ENCODE data around the gene CHP2. TPM values are rescaled to one million over a fixed set of nuclear protein-coding genes. Genes with fewer than 3 reads are reported as not detected.

CHP2 gene
- total and polyA plus RNA-seq, 9 of the 15 experiments (the other 6 are each of a cell fraction or from before 2014, with no cell fraction given) = 0.23 to 1.1 (median 0.80) TPM

DNA sequence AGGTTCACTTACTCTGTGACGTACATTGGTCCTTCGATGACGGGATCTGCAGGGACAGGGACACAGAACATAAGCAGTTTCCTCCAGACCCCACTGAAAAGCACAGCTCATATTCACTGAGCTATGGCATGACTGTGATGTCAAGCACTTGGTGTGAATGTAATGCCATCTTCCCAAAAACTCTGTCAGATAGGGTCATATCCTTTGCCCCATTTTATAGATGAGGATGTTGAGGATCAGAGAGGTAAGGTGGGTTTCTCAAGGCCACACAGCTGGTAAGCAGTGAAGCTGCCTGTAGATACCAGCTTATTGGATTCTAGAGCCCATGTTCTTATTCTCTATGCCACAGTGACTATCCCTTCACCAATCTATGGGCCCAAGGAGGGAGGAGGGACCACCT is 44.3 kb upstream of the CHP2 start:
- peaks cover 0 to 11% of the 10 kb centered on the region in 2 experiments; a peak in 2 of 5 replicates for H3K4me1 ChIP-seq (replicated peaks in 1 of 2; ENCODE audit: control insufficient read depth in 2 of 2, insufficient read depth in 2 of 2, low read length in 2 of 2)
- H3K4me2 ChIP-seq (ENCODE audit: insufficient read depth, low read length) = no peak overlapping the region
- ChIA-PET CTCF (ENCODE audit: low intra/inter-chr PET ratio) (no interaction called here), POLR2A (interaction anchor here (0.6 to 1.3 kb wide), 4 partner anchors 13 to 47 kb away, joined by 3 to 5 read pairs (median 3); no protein-coding TSS in a partner anchor)
- H3K27ac ChIP-seq (ENCODE audit: extremely low read depth, low read depth, low read length) = no peak overlapping the region
- H3K9me1 ChIP-seq (ENCODE audit: control insufficient read depth, insufficient read depth, low read length) = no peaks in the 10 kb centered on the region
- no peaks in the 10 kb centered on the region for H3K79me2 ChIP-seq (ENCODE audit: control insufficient read depth, insufficient read depth, low read length)
- no peaks in the 10 kb centered on the region for H3K36me3 ChIP-seq (ENCODE audit: control insufficient read depth, insufficient read depth, low read length)
- FAIRE-seq (no peak), DNase-seq (ENCODE audit: extremely low read depth in 1 of 4, low spot score in 3 of 4) (no peak), ATAC-seq (no peak)
- no peaks in the 10 kb centered on the region for H4K20me1 ChIP-seq (replicated peaks; ENCODE audit: control insufficient read depth, insufficient read depth, low read length)
- in situ Hi-C loops (cut with MboI) (no loop called here), intact Hi-C loops (cut with micrococcal nuclease) (no loop called here)
- no peak overlapping the region for H3K4me3 ChIP-seq
- H3K9ac ChIP-seq (ENCODE audit: insufficient read depth in 1 of 2, low read depth in 2 of 2, low read length in 2 of 2) = no peak overlapping the region
- H2AFZ ChIP-seq (ENCODE audit: low read depth, low read length) = no peak overlapping the region
- TF ChIP-seq DLX4 (CRISPR knock-in tag; IDR thresholded peaks at IDR 0.05) (no peak), RBM25 (IDR thresholded peaks at IDR 0.05; ENCODE audit: low read depth, low read length, severe bottlenecking) (peak; percentile 64), BCOR (IDR thresholded peaks at IDR 0.05) (peak; percentile 74; the same call in 1 of the 2 replicates)
- H3K27me3 ChIP-seq (ENCODE audit: control insufficient read depth in 2 of 2, insufficient read depth in 2 of 2, low read length in 2 of 2) = peaks cover 0 to 10% of the 10 kb centered on the region in 2 experiments; a peak in 2 of 5 replicates
- BruUV-seq (replicated peaks) = no TSS peak
- no peaks in the 10 kb centered on the region for H3K9me3 ChIP-seq (replicated peaks; ENCODE audit: control insufficient read depth, insufficient read depth, low read depth, low read length)
- 3% methylated on average over 3 of the region's 3 CpGs for WGBS (ENCODE audit: insufficient coverage, low coverage, missing lambda C conversion rate)

GRCh38 chr16:23711785-23712184 is 43.0 kb upstream of the CHP2 start:
- BruUV-seq (replicated peaks) = no TSS peak
- no peak for TF ChIP-seq E2F1 (CRISPR knock-in tag; IDR thresholded peaks at IDR 0.05)
- no peak for TF ChIP-seq HDAC3 (IDR thresholded peaks at IDR 0.05; ENCODE audit: borderline replicate concordance, partially characterized antibody)
- TF ChIP-seq CC2D1A (IDR thresholded peaks at IDR 0.05) = no peak
- no peak for TF ChIP-seq USF2 (CRISPR knock-in tag; IDR thresholded peaks at IDR 0.05)
- TF ChIP-seq, protein P1, sequence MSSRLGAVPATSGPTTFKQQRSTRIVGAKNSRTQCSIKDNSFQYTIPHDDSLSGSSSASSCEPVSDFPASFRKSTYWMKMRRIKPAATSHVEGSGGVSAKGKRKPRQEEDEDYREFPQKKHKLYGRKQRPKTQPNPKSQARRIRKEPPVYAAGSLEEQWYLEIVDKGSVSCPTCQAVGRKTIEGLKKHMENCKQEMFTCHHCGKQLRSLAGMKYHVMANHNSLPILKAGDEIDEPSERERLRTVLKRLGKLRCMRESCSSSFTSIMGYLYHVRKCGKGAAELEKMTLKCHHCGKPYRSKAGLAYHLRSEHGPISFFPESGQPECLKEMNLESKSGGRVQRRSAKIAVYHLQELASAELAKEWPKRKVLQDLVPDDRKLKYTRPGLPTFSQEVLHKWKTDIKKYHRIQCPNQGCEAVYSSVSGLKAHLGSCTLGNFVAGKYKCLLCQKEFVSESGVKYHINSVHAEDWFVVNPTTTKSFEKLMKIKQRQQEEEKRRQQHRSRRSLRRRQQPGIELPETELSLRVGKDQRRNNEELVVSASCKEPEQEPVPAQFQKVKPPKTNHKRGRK (tag; IDR thresholded peaks at IDR 0.05) = no peak
- TF ChIP-seq NCOA6 (IDR thresholded peaks at IDR 0.05) = no peak
- no peak for TF ChIP-seq ZNF695 (CRISPR knock-in tag; IDR thresholded peaks at IDR 0.05)
- TF ChIP-seq KHSRP (IDR thresholded peaks at IDR 0.05) = no peak
- no peak for TF ChIP-seq KLF1 (tag; IDR thresholded peaks at IDR 0.05)
- no peak for TF ChIP-seq BRCA1 (IDR thresholded peaks at IDR 0.05)
- TF ChIP-seq BRCA1 (CRISPR knock-in tag; IDR thresholded peaks at IDR 0.05) = no peak

More at GRCh38 chr16:23711785-23712184, 43.0 kb upstream of the CHP2 start:
- Histone ChIP-seq H3K27me3 (ENCODE audit: control insufficient read depth in 2 of 2, insufficient read depth in 2 of 2, low read length in 2 of 2) (peaks cover 0 to 10% of the 10 kb centered on the region in 2 experiments; a peak in 2 of 5 replicates), H3K36me3 (ENCODE audit: control insufficient read depth, insufficient read depth, low read length) (no peaks in the 10 kb centered on the region), H3K4me1 (replicated peaks in 1 of 2; ENCODE audit: control insufficient read depth in 2 of 2, insufficient read depth in 2 of 2, low read length in 2 of 2) (peaks cover 0 to 11% of the 10 kb centered on the region in 2 experiments; a peak in 2 of 5 replicates), H3K9ac (ENCODE audit: insufficient read depth in 1 of 2, low read depth in 2 of 2, low read length in 2 of 2) (no peak overlapping the region), H3K4me2 (ENCODE audit: insufficient read depth, low read length) (no peak overlapping the region), H3K27ac (ENCODE audit: extremely low read depth, low read depth, low read length) (no peak overlapping the region), H3K9me3 (replicated peaks; ENCODE audit: control insufficient read depth, insufficient read depth, low read depth, low read length) (no peaks in the 10 kb centered on the region), H3K4me3 (no peak overlapping the region), H3K9me1 (ENCODE audit: control insufficient read depth, insufficient read depth, low read length) (no peaks in the 10 kb centered on the region), H2AFZ (ENCODE audit: low read depth, low read length) (no peak overlapping the region), H4K20me1 (replicated peaks; ENCODE audit: control insufficient read depth, insufficient read depth, low read length) (no peaks in the 10 kb centered on the region), H3K79me2 (ENCODE audit: control insufficient read depth, insufficient read depth, low read length) (no peaks in the 10 kb centered on the region)
- intact Hi-C loops (cut with micrococcal nuclease) (no loop called here), in situ Hi-C loops (cut with MboI) (no loop called here)
- 12% methylated on average over 4 of the region's 4 CpGs for WGBS (ENCODE audit: insufficient coverage, low coverage, missing lambda C conversion rate)
- no peak for FAIRE-seq
- ChIA-PET CTCF (ENCODE audit: low intra/inter-chr PET ratio) (no interaction called here), POLR2A (interaction anchor here (0.6 to 1.4 kb wide), 4 partner anchors 9 to 740 kb away, joined by 3 to 4 read pairs (median 4); no protein-coding TSS in a partner anchor)
- no peak for DNase-seq (ENCODE audit: extremely low read depth in 1 of 4, low spot score in 3 of 4)
- no peak for ATAC-seq

All from K562 (cell line).